Liver (tissue), 3 donors: ENCODE results near the gene TLE1.

ENCODE experiments used
- CTCF ChIP-seq: fragments of 150-350 bp; IDR thresholded peaks from 2 replicates; pipeline ENCODE4 v1.5.1; 2017; ENCODE audit warnings: improper control_type of control experiment, low read depth, low read length; ENCODE audit not compliant: missing input control
- EGR1 ChIP-seq, 2 donors: IDR thresholded peaks; 2 replicates each; pipeline ENCODE4 v1.6.1; 2016 to 2018; ENCODE audit warnings: antibody characterized with exemption in 2 of 2, low read depth in 2 of 2
- GABPA ChIP-seq, 2 donors: IDR thresholded peaks in 1 of 2; conservative IDR thresholded peaks in 1 of 2; 2 replicates each; pipeline ENCODE4 v1.6.1; 2016; ENCODE audit warnings: antibody characterized with exemption in 2 of 2, mild to moderate bottlenecking in 1 of 2, moderate library complexity in 1 of 2
- MAX ChIP-seq: IDR thresholded peaks from 2 replicates; pipeline ENCODE4 v1.6.1; 2016; ENCODE audit warnings: antibody characterized with exemption
- RAD21 ChIP-seq, 2 donors: IDR thresholded peaks; 2 replicates each; pipeline ENCODE4 v1.6.1; 2016; ENCODE audit warnings: antibody characterized with exemption in 2 of 2, mild to moderate bottlenecking in 2 of 2
- RXRA ChIP-seq, 2 donors: IDR thresholded peaks; 2 replicates each; pipeline ENCODE4 v1.6.1; 2017 to 2018; ENCODE audit warnings: antibody characterized with exemption in 2 of 2, mild to moderate bottlenecking in 1 of 2
- SP1 ChIP-seq: IDR thresholded peaks from 2 replicates; pipeline ENCODE4 v1.6.1; 2018; ENCODE audit warnings: antibody characterized with exemption, mild to moderate bottlenecking
- YY1 ChIP-seq: IDR thresholded peaks from 2 replicates; pipeline ENCODE4 v1.6.1; 2016; ENCODE audit warnings: antibody characterized with exemption, mild to moderate bottlenecking
- ZBTB33 ChIP-seq: IDR thresholded peaks from 2 replicates; pipeline ENCODE4 v1.6.1; 2016; ENCODE audit warnings: antibody characterized with exemption
- donor health status: healthy.
- donor health status: healthy.

- no peak for TF ChIP-seq SP1
- TF ChIP-seq EGR1 (IDR thresholded peaks at IDR 0.05; ENCODE audit: low read depth in 2 of 2) = no peak
- TF ChIP-seq CTCF = no peak
- TF ChIP-seq RXRA (IDR thresholded peaks at IDR 0.05) = no peak
- no peak for TF ChIP-seq GABPA (IDR thresholded peaks at IDR 0.05 in 1 of 2, conservative IDR thresholded peaks at IDR 0.05 in 1 of 2)
- no peak for TF ChIP-seq MAX
- no peak for TF ChIP-seq ZBTB33
- no peak for TF ChIP-seq RAD21 (IDR thresholded peaks at IDR 0.05)
- TF ChIP-seq YY1 = no peak
These were observed 53.1 kb downstream of the TLE1 start for GRCh38 chr9:81636255-81636599.
